Stimulated activated CD4-positive, alpha-beta T cell treated with anti-CD3 and anti-CD28 coated beads, Interleukin-2, amount 100 ng/mL, for 24 hours (primary cell): ENCODE results near the gene C5AR1.
"Not testable (repeated sequence)": the region's sequence is repeated elsewhere in the genome, so short reads cannot be mapped to it uniquely, and the experiment has no call there.

Experiments
- DNase-seq, 2 donors: peaks; one replicate each; pipeline ENCODE4 v3.0.0-alpha.2; 2020

Gene C5AR1

DNA sequence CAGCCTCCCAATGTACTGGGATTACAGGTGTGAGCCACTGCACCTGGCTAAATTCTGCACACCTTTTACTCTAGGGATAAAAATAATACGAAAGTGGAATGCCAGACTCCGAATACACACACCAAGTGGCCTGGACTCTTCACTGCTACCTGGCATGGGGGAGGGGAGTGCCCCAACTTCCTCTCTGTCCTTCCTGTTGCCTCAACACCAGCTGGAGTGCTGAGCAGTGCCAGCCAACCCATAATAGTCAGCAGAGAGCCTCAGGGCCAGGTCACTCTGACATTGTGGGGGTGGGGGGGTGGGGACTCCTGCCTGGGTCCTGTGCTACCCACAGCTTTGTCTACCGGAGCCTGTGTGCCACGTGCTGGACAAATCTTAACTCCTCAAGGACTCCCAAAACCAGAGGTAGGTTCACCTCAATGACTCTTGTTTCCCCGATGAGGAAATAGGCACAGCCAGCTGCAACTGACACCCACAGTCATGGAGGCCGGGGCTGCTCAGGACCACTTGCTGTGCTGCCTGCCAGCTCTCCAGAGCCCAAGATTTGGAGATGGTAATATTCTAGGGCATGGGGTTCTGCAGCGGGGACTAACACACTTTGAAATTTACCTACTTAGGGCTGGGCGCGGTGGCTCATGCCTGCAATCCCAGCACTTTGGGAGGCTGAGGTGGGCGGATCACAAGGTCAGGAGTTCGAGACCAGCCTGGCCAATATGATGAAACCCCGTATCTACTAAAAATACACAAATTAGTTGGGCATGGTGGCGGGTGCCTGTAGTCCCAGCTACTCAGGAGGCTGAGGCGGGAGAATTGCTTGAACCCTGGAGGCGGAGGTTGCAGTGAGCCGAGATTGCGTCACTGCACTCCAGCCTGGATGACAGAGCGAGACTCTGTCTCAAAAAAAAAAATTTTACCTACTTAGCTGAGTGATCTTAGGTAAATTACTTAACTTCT, 27.4 kb downstream of the C5AR1 start:
- DNase-seq: not testable (repeated sequence)

DNA sequence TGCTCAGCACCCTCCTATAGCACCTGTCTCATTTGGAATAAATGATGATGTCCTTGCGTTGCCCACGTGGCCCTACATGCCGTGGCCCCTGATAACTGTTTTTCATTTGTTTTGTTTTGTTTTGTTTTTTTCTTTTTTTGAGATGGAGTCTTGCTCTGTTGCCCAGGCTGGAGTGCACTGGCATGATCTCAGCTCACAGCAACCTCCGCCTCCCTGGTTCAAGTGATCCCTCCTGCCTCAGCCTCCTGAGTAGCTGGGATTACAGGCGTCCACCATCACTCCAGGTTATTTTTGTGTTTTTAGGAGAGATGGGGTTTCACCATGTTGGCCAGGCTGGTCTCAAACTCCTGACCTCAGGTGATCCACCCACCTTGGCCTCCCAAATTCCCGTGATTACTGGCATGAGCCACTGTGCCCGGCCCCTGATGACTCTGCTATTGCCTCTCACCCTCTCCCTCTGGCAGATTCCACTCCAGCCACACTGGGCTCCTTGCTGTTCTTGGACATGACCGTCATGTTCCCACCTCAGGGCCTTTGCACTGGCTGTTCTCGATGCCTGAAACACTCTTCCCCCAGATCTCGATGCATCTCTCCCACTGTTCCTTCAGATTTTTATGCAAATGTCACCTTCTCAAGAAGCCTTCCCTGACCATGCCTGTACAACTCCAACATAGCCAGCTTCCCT, 29.7 kb downstream of the C5AR1 start:
- no peak for DNase-seq

DNA sequence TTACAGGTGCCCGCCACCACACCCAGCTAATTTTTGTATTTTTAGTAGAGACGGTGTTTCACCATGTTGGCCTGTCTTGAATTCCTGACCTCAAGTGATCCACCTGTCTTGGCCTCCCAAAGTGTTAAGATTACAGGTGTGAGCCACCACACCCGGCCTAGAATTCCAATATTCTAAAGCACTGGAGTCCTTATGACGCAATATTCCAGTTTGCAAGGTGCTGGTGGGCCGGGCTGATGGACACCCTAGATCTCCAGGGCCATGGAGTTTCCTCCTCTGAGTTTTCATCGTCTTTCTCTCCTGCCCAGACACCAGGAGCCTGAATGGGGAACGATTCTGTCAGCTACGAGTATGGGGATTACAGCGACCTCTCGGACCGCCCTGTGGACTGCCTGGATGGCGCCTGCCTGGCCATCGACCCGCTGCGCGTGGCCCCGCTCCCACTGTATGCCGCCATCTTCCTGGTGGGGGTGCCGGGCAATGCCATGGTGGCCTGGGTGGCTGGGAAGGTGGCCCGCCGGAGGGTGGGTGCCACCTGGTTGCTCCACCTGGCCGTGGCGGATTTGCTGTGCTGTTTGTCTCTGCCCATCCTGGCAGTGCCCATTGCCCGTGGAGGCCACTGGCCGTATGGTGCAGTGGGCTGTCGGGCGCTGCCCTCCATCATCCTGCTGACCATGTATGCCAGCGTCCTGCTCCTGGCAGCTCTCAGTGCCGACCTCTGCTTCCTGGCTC, 31.0 kb downstream of the C5AR1 start:
- no peak for DNase-seq

DNA sequence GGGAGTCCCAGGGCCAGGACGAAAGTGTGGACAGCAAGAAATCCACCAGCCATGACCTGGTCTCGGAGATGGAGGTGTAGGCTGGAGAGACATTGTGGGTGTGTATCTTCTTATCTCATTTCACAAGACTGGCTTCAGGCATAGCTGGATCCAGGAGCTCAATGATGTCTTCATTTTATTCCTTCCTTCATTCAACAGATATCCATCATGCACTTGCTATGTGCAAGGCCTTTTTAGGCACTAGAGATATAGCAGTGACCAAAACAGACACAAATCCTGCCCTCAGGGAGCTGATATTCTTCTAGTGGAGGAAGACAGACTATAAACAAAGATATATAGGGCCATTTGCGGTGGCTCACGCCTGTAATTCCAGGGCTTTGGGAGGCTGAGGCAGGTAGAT, 32.1 kb downstream of the C5AR1 start:
- no peak for DNase-seq

DNA sequence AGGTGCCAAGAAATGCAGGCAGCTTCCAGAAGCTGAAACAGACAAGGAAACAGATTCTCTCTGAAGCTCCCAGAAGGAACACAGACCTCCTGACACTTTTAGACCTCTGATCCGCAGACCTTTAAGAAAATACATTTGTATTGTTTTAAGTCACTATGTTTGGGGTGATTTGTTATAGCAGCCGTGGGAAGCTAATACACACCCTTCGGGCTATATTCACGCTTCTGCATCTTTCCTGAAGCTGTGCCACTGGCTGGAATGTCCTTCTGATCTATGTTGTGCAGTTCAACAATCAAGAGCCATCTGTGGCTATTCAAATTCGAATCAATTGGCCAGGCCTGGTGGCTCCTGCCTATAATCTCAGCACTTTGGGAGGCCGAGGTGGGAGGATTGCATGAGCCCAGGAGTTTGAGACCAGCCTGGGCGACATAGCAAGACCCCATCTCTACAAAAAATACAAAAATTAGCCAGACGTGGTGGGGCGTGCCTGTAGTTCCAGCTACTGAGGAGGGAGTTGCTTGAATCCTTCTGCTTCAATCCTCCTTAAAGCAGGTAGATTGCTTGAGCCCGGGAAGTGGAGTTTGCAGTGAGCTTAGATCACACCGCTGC, 33.6 kb downstream of the C5AR1 start:
- no peak for DNase-seq

DNA sequence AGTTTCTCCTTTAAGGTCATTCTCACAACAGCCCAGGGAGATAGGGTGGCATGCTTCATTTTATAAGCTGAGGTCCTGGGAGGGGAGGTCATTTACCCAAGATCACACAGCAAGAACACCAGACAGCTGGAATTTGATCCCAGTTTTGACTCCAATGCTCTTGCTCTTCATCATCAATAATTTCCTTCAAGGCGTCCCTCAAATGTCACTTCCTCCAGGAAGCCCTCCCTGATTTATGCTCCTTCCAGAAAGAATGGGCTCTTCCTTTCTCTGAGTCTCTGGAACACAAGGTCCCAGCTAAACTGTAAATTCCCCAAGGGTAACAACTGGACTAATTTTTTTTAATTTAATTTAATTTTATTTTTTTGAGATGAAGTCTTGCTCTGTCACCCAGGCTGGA, 34.8 kb downstream of the C5AR1 start:
- no peak for DNase-seq

DNA sequence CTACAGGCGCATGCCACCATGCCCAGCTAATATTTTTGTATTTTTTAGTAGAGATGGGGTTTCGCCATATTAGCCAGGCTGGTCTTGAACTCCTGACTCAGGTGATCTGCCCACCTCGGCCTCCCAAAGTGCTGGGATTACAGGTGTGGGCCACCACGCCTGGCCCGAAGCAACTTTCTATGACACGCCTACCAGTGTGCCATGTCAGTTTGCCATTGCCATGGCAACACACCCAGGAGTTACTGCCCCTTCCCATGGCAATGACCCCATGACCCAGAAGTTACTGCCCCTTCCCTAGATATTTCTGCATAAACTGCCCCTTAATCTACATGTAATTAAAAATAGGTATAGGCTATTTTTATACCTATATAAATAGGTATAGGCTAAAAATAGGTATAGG, 36.4 kb downstream of the C5AR1 start:
- not testable (repeated sequence) for DNase-seq

DNA sequence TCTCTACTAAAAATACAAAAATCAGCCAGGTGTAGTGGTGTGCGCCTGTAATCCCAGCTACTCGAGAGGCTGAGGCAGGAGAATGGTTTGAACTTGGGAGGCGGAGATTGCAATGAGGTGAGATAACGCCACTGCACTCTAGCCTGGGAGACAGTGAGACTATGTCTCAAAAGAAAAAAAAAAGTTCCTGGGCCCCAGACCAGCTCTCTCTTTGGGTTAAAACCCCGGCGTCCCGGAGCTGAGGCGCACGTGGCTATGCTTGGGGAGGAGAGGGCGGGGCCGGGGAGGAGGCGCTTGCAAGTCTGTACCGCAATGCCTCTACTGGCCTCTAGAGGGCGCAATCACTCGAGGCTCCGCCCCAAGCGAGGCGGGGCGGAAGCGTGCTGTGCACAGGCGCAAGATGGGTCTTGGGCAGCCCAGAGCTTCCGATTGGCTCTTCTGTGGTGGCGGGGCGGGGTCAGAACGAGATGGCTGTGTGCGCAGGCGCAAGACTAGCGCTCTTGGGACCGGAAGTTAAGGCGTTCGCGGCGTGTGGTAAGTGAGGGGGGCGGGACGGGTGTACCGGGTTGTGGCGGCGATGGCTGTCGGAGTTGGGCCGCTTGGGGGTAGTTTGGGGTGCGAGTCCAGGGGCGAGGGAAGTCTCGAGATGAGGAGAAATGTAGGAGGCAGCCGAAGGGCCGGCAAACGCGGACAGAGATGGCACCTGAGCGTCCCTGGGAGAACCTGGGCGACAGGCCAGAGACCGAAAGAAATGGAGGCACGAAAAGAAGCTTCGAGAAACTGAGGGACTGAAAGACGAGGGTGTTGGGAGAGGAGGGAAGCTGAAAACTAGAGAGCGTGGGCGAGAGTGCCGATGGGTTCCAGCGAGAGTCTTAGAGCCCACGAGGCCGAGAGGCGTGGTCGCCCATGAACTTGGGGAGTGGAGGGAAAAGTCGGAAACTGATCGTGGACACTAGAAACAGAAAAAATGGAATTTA, 39.4 kb downstream of the C5AR1 start, which contains the start of gene DHX34:
Gene DHX34 (plus strand): TSS at position 497 of the 977 bp plus-strand sequence. CDS start 3,716 bp downstream, outside the sequence.
- peak; percentile 99 for DNase-seq

DNA sequence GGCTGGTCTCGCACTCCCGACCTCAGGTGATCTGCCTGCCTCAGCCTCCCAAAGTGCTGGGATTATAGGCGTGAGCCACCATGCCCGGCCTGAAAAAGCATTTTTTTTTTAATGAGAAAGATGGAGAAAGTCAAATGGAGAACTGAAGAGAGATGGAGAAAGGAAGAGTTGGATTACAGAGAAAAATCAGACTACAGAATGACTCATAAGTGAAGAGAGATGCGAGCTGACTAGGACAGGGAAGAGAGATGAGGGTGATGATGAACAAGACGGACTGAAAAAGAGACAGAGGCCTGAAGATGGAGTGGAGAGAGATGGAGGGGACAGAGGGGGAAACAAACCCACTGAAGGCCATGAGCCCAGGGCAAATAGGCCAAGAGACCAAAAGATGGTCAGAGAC, 41.0 kb downstream of the C5AR1 start:
- DNase-seq: no peak

DNA sequence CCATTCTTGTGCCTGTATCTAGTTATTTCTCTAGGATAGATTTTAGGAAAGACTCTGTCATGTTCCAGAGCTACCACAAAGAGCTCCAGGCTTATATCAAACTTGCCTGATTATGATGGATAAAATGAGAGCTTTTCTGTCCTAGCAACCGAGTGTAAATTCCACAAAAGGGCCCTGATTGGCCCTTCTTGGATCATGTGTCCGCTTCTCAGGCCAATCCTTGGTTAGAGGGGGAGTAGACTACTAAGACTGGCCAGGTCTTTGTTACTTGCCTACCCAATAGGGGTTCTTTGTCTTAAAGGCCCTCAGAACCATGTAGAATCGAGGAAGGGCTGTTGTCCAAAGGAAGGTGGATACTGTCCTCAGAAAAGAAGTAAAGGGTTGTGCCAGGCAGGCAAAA, 41.9 kb downstream of the C5AR1 start:
- DNase-seq: no peak

DNA sequence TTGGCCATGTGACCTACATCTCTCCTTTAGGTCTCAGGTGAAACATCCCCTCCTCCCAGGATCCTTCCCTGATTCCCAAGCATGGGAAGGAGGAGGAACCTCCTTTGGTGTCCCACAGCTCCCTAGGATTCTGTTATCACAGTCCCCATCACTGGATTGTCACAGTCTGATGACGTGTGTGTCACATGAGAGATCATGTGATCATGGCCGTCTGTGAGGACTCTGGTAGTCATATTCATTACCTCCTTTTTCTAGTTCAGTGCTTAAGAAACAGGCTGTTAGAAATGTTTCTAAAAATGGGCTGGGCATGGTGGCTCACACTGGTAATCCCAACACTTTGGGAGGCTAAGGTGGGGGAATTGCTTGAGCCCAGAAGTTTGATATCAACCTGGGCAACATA, 42.4 kb downstream of the C5AR1 start:
- no peak for DNase-seq

DNA sequence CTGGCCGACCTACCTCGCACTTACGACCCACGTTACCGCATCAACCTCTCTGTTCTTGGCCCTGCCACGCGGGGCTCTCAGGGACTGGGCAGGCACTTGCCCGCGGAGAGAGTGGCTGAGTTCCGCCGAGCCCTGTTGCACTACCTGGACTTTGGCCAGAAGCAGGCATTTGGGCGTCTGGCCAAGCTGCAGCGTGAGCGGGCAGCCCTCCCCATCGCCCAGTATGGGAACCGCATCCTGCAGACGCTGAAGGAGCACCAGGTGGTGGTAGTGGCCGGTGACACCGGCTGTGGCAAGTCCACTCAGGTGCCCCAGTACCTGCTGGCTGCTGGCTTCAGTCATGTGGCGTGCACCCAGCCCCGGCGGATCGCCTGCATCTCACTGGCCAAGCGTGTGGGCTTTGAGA, 43.6 kb downstream of the C5AR1 start:
- DNase-seq: no peak

DNA sequence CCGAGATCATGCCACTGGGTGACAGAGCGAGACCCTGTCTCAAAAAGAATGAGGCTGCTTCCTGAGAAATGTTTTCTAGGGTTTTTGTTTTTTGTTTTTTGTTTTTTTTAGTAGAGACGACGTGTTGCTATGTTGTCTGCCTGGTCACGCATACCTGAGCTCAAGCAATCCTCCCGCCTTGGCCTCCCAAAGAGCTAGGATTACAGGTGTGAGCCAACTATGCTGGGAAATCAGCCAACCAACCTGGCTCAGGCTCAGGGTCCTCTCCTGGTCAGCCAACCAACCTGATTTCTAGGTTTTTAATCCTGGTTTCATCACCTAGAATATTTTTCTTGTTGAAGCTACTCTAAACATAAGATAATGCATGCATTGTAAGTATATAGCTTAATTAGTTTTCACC, 47.2 kb downstream of the C5AR1 start:
- DNase-seq: no peak

DNA sequence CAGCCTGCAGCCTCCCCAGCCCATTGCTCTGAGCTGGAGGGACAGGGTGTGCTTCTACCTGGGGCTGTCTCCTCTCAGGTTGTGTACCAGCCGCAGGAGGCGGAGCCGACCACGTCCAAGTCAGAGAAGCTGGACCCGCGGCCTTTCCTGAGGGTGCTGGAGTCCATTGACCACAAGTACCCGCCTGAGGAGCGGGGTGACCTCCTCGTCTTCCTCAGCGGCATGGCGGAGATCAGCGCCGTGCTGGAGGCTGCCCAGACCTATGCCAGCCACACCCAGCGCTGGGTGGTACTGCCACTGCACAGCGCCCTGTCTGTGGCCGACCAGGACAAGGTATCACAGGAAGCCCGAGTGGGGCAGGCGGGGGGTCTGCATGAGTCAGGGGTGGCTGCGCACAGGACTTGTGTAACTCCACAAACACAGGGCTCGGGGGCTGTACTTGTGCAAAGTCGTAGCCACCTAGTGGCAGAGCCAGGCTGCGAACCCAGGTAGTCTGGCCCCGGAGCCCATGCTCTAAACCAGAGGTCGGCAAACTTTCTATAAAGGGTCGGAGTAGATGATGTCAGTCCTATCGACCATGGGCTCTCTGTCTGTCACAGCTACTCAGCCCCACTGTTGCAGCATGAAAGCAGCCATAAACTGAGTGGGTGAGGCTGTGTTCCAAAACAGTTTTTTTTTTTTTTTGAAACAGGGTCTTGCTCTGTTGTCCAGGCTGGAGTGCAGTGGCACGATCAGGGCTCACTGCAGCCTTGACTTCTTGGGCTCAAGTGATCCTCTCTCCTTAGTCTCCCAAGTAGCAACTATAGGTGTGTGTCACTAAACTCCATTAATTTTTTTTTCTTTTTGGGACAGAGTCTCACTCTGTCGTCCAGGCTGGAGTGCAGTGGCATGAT, 48.4 kb downstream of the C5AR1 start:
- DNase-seq: no peak

DNA sequence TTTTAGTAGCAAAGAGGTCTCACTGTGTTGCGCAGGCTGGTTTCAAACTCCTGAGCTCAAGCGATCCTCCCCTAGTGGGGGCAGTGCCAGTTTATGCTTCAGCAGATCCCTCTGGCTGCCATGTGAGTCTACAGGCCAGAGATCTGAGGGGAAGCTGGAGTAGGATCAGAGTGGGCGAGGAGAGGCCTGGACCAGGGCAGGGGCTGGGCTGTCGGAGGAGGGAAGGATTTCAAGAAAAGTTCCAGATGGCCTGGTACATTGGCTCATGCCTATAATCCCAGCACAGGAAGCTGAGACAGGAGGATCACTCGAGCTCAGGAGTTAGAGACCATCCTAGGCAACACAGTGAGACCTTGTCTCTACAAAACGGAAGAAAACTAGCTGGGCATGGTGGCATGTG, 49.3 kb downstream of the C5AR1 start:
- no peak for DNase-seq

DNA sequence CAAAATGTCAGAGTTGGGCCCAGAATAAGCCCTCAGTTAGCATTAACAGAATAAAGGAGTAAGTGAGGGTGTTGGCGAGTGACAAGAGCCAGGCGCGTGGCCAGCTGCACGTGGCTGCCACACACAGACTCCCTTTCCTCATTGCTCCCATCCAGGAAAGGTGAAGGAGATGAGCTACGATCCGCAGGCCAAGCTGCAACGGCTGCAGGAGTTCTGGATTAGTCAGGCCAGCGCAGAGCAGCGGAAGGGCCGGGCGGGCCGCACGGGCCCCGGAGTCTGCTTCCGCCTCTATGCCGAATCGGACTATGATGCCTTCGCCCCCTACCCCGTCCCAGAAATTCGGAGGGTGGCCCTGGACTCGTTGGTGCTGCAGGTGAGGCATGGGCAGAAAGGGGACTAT, 52.7 kb downstream of the C5AR1 start:
- DNase-seq: no peak

DNA sequence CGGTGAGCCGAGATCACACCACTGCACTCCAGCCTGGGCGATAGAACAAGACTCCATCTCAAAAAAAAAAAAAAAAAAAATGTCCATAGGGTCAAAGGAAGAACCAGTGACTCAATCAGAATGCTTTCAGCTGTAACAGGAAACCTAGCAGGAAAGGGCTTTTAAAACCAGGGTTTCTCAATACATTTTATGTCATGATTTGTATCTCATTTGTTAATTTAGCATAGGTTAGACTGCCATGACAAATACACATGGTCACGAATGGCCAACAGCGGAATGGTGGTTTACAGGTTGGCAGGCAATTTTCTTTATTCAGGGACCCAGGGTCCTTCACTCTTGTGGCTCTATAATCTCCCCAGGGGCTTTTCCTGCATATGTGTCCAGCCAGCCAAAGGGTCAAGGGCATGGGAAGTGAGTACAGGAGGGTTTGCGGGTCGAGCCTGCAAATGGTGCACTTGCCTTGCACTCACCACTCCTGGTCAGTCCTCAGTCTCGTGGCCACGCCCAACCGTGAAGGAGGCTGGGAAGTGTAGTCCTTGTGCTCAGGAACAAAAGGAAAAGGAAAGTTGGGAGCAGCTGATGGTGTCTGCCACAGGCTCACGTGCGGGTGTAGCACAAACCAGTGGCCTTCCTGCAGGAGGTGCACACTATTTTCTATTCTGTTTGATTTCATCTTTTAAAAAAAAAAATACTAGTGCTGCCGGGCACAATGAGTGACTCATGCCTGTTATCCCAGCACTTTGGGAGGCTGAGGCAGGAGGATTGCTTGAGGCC, 54.3 kb downstream of the C5AR1 start:
- DNase-seq: no peak

DNA sequence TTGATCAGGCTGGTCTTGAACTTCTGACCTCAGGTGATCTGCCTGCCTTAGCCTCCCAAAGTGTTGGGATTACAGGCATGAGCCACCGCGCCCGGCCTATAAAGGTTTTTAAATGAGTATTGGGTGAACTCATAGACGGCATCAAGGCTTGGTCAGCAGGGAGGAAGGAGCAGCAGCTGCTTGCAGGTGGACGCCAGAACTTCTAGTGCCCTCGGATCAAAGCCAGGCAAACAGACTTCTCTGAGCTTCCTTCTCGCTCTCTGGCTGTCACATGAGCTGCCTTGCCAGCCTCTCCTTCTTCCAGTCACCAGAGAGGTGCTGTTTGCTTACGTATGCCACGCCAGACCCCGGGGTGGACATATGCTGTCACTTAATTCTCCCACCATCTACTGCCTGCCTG, 55.8 kb downstream of the C5AR1 start:
- not testable (repeated sequence) for DNase-seq

DNA sequence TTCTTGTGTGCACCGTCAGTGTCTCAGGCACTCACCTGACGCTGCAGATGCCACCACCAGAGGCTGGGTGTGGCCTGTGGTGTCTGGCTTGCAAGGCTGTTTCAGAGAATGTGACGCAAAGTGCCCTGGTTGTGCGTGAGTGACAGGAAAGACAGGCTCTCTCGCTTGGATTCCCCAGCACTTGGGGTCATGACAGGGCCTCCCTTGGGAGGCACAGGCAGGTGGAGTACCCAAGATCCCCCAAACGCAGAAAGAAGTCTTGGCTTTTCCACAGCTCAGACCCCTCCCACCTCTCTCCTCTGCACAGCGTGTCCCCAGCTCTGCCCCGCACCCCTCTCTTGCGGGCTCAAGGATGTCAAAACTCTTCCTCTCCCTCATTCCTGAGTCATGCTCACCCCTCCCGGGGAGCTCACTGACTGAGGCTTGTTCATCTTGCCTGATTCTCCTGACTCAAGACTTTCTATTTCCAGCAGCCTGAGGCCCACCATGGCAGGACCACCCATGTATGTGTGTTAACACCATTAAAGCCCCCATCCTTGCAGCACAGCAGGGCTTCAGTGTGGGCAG, 60.5 kb downstream of the C5AR1 start:
- no peak for DNase-seq
